ENCODE measurements around the gene RP2.

DNA sequence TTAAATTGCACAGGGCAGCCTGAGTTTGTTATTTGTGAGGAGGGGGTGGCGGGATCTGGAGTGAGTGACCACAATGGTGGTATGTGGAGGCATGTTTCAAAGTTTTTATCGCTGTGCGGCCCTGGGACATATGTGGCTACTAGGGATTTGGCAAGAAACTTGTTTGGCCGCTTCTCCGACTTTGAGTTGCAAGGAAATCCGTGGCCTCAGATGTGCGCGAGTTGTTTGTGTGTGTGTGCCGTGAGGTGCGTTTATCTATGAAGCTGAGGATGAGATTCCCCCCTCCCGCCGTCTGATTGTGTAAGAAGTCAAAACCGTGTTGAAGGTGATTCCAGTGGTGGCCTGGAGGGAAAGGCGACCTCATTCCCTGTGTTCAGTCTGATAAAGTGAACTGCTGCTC is 76.8 kb downstream of the RP2 start:
- TF ChIP-seq, protein P1, sequence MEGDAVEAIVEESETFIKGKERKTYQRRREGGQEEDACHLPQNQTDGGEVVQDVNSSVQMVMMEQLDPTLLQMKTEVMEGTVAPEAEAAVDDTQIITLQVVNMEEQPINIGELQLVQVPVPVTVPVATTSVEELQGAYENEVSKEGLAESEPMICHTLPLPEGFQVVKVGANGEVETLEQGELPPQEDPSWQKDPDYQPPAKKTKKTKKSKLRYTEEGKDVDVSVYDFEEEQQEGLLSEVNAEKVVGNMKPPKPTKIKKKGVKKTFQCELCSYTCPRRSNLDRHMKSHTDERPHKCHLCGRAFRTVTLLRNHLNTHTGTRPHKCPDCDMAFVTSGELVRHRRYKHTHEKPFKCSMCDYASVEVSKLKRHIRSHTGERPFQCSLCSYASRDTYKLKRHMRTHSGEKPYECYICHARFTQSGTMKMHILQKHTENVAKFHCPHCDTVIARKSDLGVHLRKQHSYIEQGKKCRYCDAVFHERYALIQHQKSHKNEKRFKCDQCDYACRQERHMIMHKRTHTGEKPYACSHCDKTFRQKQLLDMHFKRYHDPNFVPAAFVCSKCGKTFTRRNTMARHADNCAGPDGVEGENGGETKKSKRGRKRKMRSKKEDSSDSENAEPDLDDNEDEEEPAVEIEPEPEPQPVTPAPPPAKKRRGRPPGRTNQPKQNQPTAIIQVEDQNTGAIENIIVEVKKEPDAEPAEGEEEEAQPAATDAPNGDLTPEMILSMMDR (IDR thresholded peaks at IDR 0.05), result no peak
- no peak for TF ChIP-seq ZFX (IDR thresholded peaks at IDR 0.05; ENCODE audit: borderline replicate concordance)

Data from 22Rv1 (cell line).